ENCODE results near the gene MORN3.

- no peak for TF ChIP-seq CTCF (IDR thresholded peaks at IDR 0.05)
- no peak for TF ChIP-seq POLR2A (IDR thresholded peaks at IDR 0.05)
These were observed 23.8 kb upstream of the MORN3 start for GRCh38 chr12:121693155-121693687.

All from adrenal gland (tissue), 5 donors.